Measurements from ENCODE around the gene SMC2. TPM values are rescaled to one million over a fixed set of nuclear protein-coding genes. Genes with fewer than 3 reads are reported as not detected.

SMC2 gene
- total and polyA plus RNA-seq, 11 donors: 1.9 to 22.9 (median 14.8) TPM

- TF ChIP-seq, protein P1, sequence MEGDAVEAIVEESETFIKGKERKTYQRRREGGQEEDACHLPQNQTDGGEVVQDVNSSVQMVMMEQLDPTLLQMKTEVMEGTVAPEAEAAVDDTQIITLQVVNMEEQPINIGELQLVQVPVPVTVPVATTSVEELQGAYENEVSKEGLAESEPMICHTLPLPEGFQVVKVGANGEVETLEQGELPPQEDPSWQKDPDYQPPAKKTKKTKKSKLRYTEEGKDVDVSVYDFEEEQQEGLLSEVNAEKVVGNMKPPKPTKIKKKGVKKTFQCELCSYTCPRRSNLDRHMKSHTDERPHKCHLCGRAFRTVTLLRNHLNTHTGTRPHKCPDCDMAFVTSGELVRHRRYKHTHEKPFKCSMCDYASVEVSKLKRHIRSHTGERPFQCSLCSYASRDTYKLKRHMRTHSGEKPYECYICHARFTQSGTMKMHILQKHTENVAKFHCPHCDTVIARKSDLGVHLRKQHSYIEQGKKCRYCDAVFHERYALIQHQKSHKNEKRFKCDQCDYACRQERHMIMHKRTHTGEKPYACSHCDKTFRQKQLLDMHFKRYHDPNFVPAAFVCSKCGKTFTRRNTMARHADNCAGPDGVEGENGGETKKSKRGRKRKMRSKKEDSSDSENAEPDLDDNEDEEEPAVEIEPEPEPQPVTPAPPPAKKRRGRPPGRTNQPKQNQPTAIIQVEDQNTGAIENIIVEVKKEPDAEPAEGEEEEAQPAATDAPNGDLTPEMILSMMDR (IDR thresholded peaks at IDR 0.05): no peak
- no peak for TF ChIP-seq POLR2A (IDR thresholded peaks at IDR 0.05)
- no peaks in the 10 kb centered on the region for H3K4me1 ChIP-seq
- no peak for ATAC-seq
- H3K9me3 ChIP-seq: no peaks in the 10 kb centered on the region
- intact Hi-C loops (cut with DNase I): no loop called here
- H3K36me3 ChIP-seq: peaks cover 0 to 86% (median 71%) of the 10 kb centered on the region in 9 donors
- no peak overlapping the region for H3K4me3 ChIP-seq
- 0 to 100% (median 69%) methylated on average over 1 of the region's 1 CpG for WGBS, 4 donors
- no peak for DNase-seq
- H3K27me3 ChIP-seq: no peaks in the 10 kb centered on the region
- no peak overlapping the region for H3K27ac ChIP-seq
Observed at GRCh38 chr9:104104360-104104759, 10.3 kb downstream of the SMC2 start.

- no peaks in the 10 kb centered on the region for H3K9me3 ChIP-seq
- H3K27me3 ChIP-seq: no peaks in the 10 kb centered on the region
- no peaks in the 10 kb centered on the region for H3K4me1 ChIP-seq
- peaks cover 0 to 87% (median 64%) of the 10 kb centered on the region in 9 donors for H3K36me3 ChIP-seq
- WGBS, 4 donors: 95 to 100% (median 98%) methylated on average over 5 of the region's 5 CpGs
- no peak for DNase-seq
- ATAC-seq: no peak
- no peak overlapping the region for H3K27ac ChIP-seq
- no peak overlapping the region for H3K4me3 ChIP-seq
- intact Hi-C loops (cut with DNase I): no loop called here
- TF ChIP-seq, protein P1 (IDR thresholded peaks at IDR 0.05): no peak
- no peak for TF ChIP-seq POLR2A (IDR thresholded peaks at IDR 0.05)
Observed at GRCh38 chr9:104107799-104108198, 13.7 kb downstream of the SMC2 start.

- H3K27me3 ChIP-seq: no peaks in the 10 kb centered on the region
- 90 to 99% (median 95%) methylated on average over 4 of the region's 4 CpGs for WGBS, 4 donors
- no peak for DNase-seq
- H3K36me3 ChIP-seq: peaks cover 0 to 87% (median 64%) of the 10 kb centered on the region in 9 donors
- no peaks in the 10 kb centered on the region for H3K9me3 ChIP-seq
- intact Hi-C loops (cut with DNase I): no loop called here
- H3K4me1 ChIP-seq: no peaks in the 10 kb centered on the region
- no peak overlapping the region for H3K27ac ChIP-seq
- no peak for ATAC-seq
- TF ChIP-seq, protein P1 (IDR thresholded peaks at IDR 0.05): no peak
- TF ChIP-seq POLR2A (IDR thresholded peaks at IDR 0.05): no peak
- H3K4me3 ChIP-seq: no peak overlapping the region
Observed at GRCh38 chr9:104108315-104108714, 14.2 kb downstream of the SMC2 start.

DNA sequence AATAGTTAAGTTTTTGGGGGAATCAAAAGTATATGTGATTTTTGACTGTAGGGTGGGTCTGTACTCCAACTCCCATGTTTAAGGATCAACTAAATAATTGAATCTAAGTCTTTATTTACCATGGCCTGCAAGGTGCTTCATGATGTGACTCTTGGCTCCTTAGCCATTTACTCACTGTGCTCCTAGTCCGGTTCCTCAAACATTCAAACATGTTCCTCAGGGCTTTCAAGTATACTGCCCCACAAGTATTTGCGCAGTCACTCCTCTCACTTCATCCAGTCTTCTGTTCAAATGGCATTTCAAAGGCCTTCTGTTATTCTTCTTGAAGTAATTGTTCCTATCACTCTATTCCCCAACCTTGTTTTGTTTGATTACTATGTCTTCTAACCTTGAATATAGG is 16.4 kb downstream of the SMC2 start:
- Histone ChIP-seq H3K27me3 (no peaks in the 10 kb centered on the region), H3K4me3 (no peak overlapping the region), H3K4me1 (no peaks in the 10 kb centered on the region), H3K36me3 (peaks cover 0 to 87% (median 60%) of the 10 kb centered on the region in 9 donors), H3K9me3 (no peaks in the 10 kb centered on the region), H3K27ac (no peak overlapping the region)
- DNase-seq (no peak), ATAC-seq (no peak)
- TF ChIP-seq POLR2A (IDR thresholded peaks at IDR 0.05): no peak
- TF ChIP-seq, protein P1 (IDR thresholded peaks at IDR 0.05): no peak
- intact Hi-C loops (cut with DNase I): no loop called here
- WGBS, 4 donors: 97 to 100% (median 98%) methylated on average over 2 of the region's 2 CpGs

All from heart left ventricle (tissue), 16 donors.